Chondrocyte (in vitro differentiated cells): Measurements from ENCODE around the gene SRD5A2. TPM values are rescaled to one million over a fixed set of nuclear protein-coding genes. Genes with fewer than 3 reads are reported as not detected.

ENCODE experiments used
- DNase-seq: peaks from one replicate; pipeline ENCODE4 v3.0.0; 2021; ENCODE audit warnings: mixed read lengths, low spot score
- H3K27ac Mint-ChIP-seq: one replicate; pipeline ENCODE4 v1.8.0; 2021; ENCODE audit warnings: mild to moderate bottlenecking, moderate library complexity, mixed read lengths; ENCODE audit not compliant: unreplicated experiment
- H3K27me3 Mint-ChIP-seq: 2 replicates; pipeline ENCODE4 v1.8.0; 2021; ENCODE audit warnings: low read depth, mixed read lengths
- H3K36me3 Mint-ChIP-seq: 2 replicates; pipeline ENCODE4 v1.8.0; 2021; ENCODE audit warnings: low read depth, mixed read lengths
- H3K4me1 Mint-ChIP-seq: 2 replicates; pipeline ENCODE4 v1.8.0; 2021; ENCODE audit warnings: low read depth, mild to moderate bottlenecking, mixed read lengths
- H3K4me3 Mint-ChIP-seq: one replicate; pipeline ENCODE4 v1.8.0; 2021; ENCODE audit warnings: mild to moderate bottlenecking, moderate library complexity, mixed read lengths; ENCODE audit not compliant: unreplicated experiment
- H3K9me3 Mint-ChIP-seq: 2 replicates; pipeline ENCODE4 v1.8.0; 2021; ENCODE audit warnings: low read depth, mixed read lengths
- total RNA-seq: library from RNA; stranded (reverse); gene quantifications from 3 replicates; pipeline ENCODE4 v1.2.1, GENCODE V29; 2021
- TF ChIP-seq, protein P1 (sequence below): fragments of 200-600 bp; sonication (generic); IDR thresholded peaks from 2 replicates; pipeline ENCODE4 v1.5.0; 2021; ENCODE audit warnings: antibody characterized with exemption, mild to moderate bottlenecking, moderate library complexity

Gene SRD5A2
- total RNA-seq, 1 donor from 2014 or later = not detected

DNA sequence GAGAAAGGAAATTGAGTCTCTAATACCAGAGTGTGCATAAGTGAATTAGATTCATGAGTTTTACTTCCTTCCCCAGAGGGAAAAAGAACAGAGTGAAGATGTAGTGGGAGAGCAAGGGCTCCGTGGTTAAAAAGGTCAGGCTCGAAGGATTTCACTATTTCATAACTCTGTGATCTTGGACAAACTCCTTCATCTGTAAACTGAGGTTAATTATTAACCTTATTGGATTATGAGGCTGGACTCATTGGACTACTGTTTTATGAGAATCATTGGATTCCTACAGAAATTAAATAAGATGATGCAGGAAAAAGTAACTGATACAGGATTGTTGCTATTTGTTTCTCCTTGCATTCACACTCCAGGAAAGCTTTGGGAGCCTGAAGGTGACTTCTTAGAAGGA, 45.0 kb downstream of the SRD5A2 start:
- H3K36me3 Mint-ChIP-seq = no peaks in the 10 kb centered on the region
- no peak for DNase-seq
- TF ChIP-seq, protein P1, sequence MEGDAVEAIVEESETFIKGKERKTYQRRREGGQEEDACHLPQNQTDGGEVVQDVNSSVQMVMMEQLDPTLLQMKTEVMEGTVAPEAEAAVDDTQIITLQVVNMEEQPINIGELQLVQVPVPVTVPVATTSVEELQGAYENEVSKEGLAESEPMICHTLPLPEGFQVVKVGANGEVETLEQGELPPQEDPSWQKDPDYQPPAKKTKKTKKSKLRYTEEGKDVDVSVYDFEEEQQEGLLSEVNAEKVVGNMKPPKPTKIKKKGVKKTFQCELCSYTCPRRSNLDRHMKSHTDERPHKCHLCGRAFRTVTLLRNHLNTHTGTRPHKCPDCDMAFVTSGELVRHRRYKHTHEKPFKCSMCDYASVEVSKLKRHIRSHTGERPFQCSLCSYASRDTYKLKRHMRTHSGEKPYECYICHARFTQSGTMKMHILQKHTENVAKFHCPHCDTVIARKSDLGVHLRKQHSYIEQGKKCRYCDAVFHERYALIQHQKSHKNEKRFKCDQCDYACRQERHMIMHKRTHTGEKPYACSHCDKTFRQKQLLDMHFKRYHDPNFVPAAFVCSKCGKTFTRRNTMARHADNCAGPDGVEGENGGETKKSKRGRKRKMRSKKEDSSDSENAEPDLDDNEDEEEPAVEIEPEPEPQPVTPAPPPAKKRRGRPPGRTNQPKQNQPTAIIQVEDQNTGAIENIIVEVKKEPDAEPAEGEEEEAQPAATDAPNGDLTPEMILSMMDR = no peak
- H3K27me3 Mint-ChIP-seq = peaks cover 17% of the 10 kb centered on the region
- no peak overlapping the region for H3K4me3 Mint-ChIP-seq
- H3K9me3 Mint-ChIP-seq = no peaks in the 10 kb centered on the region
- no peak overlapping the region for H3K27ac Mint-ChIP-seq
- no peaks in the 10 kb centered on the region for H3K4me1 Mint-ChIP-seq

DNA sequence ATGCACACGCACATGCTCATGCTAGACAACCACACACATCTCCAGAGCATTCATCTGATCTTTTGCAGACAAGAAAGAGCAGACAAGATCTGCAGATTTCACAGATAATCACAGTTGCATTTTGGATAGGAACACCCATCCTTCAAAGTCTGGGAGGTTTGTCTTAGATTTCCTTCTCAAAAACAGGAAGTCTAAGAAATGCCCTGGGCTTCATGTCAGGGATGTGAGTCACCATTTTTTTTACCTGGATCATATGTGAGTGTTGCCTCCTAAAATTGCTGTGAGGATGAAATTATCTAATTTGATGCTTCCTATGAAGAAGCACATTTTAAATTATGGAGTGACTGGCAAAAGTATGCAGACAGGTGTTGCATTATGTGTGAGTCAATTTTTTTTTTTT, 46.1 kb downstream of the SRD5A2 start:
- no peak overlapping the region for H3K4me3 Mint-ChIP-seq
- TF ChIP-seq, protein P1 = no peak
- H3K4me1 Mint-ChIP-seq = no peaks in the 10 kb centered on the region
- peaks cover 18% of the 10 kb centered on the region for H3K27me3 Mint-ChIP-seq
- no peak overlapping the region for H3K27ac Mint-ChIP-seq
- no peak for DNase-seq
- H3K36me3 Mint-ChIP-seq = no peaks in the 10 kb centered on the region
- no peaks in the 10 kb centered on the region for H3K9me3 Mint-ChIP-seq

DNA sequence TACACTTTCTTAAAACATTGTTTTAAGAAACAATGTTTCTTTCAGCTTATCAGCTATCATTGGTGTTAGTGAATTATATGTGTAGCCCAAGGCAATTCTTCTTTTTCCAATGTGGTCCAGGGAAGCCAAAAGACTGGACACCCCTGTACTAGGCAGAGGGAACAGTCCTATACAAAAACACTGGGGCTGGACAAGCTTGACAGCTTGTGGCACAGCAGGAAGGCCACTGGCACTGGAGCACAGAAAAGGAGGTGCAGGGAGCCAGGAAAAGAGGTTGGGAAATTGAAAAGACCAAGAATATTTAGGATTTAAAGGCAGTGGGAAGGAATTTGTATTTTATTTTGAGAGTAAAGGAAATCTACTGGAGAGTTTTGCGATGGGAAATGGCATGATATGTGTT, 47.7 kb downstream of the SRD5A2 start:
- Mint-ChIP-seq H3K36me3 (no peaks in the 10 kb centered on the region), H3K27me3 (peaks cover 24% of the 10 kb centered on the region), H3K4me1 (no peaks in the 10 kb centered on the region), H3K4me3 (no peak overlapping the region), H3K27ac (no peak overlapping the region), H3K9me3 (no peaks in the 10 kb centered on the region)
- TF ChIP-seq, protein P1 = no peak
- no peak for DNase-seq

DNA sequence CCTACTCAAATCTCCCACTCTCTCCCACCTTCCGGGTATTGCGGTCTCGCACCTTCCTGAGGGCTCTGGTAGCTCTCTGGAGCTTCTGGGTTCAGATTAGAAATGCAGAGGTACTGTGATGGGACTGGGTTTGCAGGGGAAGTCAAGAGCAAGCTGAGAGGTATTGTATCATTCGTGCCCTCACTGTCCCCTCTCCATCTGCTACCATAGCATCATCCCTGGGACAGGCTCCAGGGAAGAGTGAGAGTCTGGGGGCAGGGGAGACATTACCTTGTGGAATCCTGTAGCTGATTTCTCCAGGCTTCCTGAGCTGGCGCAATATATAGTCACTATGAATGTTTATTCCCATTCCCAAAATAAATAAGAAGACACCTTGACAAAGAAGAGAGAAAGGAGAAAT, 49.6 kb downstream of the SRD5A2 start:
- no peaks in the 10 kb centered on the region for H3K9me3 Mint-ChIP-seq
- H3K4me1 Mint-ChIP-seq = no peaks in the 10 kb centered on the region
- peaks cover 23% of the 10 kb centered on the region for H3K27me3 Mint-ChIP-seq
- no peak overlapping the region for H3K4me3 Mint-ChIP-seq
- H3K27ac Mint-ChIP-seq = no peak overlapping the region
- TF ChIP-seq, protein P1 = no peak
- H3K36me3 Mint-ChIP-seq = no peaks in the 10 kb centered on the region
- DNase-seq = no peak

DNA sequence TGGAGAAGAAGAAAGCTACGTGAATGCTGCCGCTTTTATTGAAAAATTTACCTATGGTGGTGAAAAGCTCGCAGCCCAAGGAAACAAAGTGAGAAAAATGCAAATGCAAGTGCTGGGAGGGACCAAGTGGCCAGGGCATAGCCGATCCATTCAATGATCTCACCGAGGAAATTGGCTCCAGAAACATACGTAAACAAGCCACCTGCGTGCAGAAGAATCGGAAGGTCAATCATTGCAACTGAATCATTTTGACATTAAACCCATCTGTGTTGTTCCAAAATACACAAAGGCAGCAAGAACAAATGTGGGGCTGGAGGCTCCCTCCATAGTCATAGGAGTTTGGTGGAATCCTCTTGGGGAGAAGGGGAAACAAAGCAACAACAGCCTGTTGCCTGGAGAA, 51.5 kb downstream of the SRD5A2 start:
- H3K36me3 Mint-ChIP-seq = no peaks in the 10 kb centered on the region
- H3K9me3 Mint-ChIP-seq = no peaks in the 10 kb centered on the region
- H3K4me3 Mint-ChIP-seq = no peak overlapping the region
- DNase-seq = no peak
- no peak overlapping the region for H3K27ac Mint-ChIP-seq
- H3K4me1 Mint-ChIP-seq = no peaks in the 10 kb centered on the region
- TF ChIP-seq, protein P1 = no peak
- peaks cover 18% of the 10 kb centered on the region for H3K27me3 Mint-ChIP-seq
